Measurements from ENCODE around the gene KCNQ1OT1.

KCNQ1OT1 gene

GRCh38 chr11:2685566-2686359 is 14.0 kb downstream of the KCNQ1OT1 start:
- no peak for DNase-seq

- DNase-seq, result no peak
These were observed 14.7 kb downstream of the KCNQ1OT1 start for GRCh38 chr11:2685051-2685450.

- DNase-seq, result no peak
These were observed 15.2 kb downstream of the KCNQ1OT1 start for GRCh38 chr11:2684581-2684980.

- DNase-seq, result no peak
These were observed 16.0 kb downstream of the KCNQ1OT1 start for GRCh38 chr11:2683806-2684205.

GRCh38 chr11:2681408-2682145 is 18.2 kb downstream of the KCNQ1OT1 start:
- DNase-seq, result no peak

GRCh38 chr11:2679011-2679676 is 20.6 kb downstream of the KCNQ1OT1 start:
- no peak for DNase-seq

GRCh38 chr11:2678396-2678795 is 21.4 kb downstream of the KCNQ1OT1 start:
- DNase-seq, result no peak

- no peak for DNase-seq
These were observed 22.7 kb downstream of the KCNQ1OT1 start for GRCh38 chr11:2677127-2677526.

- DNase-seq, result no peak
These were observed 24.3 kb downstream of the KCNQ1OT1 start for GRCh38 chr11:2675540-2675939.

- DNase-seq, result no peak
These were observed 25.1 kb downstream of the KCNQ1OT1 start for GRCh38 chr11:2674658-2675131.

GRCh38 chr11:2673871-2674471 is 25.8 kb downstream of the KCNQ1OT1 start:
- DNase-seq, result no peak

- no peak for DNase-seq
These were observed 26.6 kb downstream of the KCNQ1OT1 start for GRCh38 chr11:2673250-2673610.

- no peak for DNase-seq
These were observed 27.1 kb downstream of the KCNQ1OT1 start for GRCh38 chr11:2672553-2673249.

GRCh38 chr11:2671748-2672147 is 28.0 kb downstream of the KCNQ1OT1 start:
- no peak for DNase-seq

- no peak for DNase-seq
These were observed 29.2 kb downstream of the KCNQ1OT1 start for GRCh38 chr11:2670541-2671100.

- no peak for DNase-seq
These were observed 29.9 kb downstream of the KCNQ1OT1 start for GRCh38 chr11:2669634-2670469.

GRCh38 chr11:2668876-2669275 is 30.9 kb downstream of the KCNQ1OT1 start:
- no peak for DNase-seq

GRCh38 chr11:2667940-2668339 is 31.9 kb downstream of the KCNQ1OT1 start:
- DNase-seq, result no peak

GRCh38 chr11:2666828-2667570 is 32.8 kb downstream of the KCNQ1OT1 start:
- DNase-seq, result no peak

- no peak for DNase-seq
These were observed 33.4 kb downstream of the KCNQ1OT1 start for GRCh38 chr11:2666401-2666741.
